Osteoblast (primary cell): ENCODE results near the gene KRTAP21-1. TPM values are rescaled to one million over a fixed set of nuclear protein-coding genes. Genes with fewer than 3 reads are reported as not detected.

Experiments used
- DNase-seq: peaks from one replicate; pipeline ENCODE4 v3.0.0; 2011; ENCODE audit warnings: low spot score, mixed read lengths; ENCODE audit not compliant: insufficient read length; ENCODE audit errors: missing footprints
- H2AFZ ChIP-seq: 2 replicates; pipeline ENCODE4 v1.6.0; 2011; ENCODE audit warnings: mild to moderate bottlenecking, low read length
- H3K27ac ChIP-seq: 2 replicates; pipeline ENCODE4 v1.5.1; 2011; ENCODE audit warnings: mild to moderate bottlenecking, low read depth, low read length, moderate library complexity
- H3K27me3 ChIP-seq: 2 replicates; pipeline ENCODE4 v1.6.0; 2012; ENCODE audit warnings: mild to moderate bottlenecking, control low read depth, inconsistent platforms, low read length, moderate library complexity; ENCODE audit not compliant: insufficient read depth
- H3K36me3 ChIP-seq: 2 replicates; pipeline ENCODE4 v1.5.1; 2011; ENCODE audit warnings: mild to moderate bottlenecking, low read length, control low read depth, moderate library complexity; ENCODE audit not compliant: insufficient read depth
- H3K4me1 ChIP-seq: 2 replicates; pipeline ENCODE4 v1.5.1; 2011; ENCODE audit warnings: mild to moderate bottlenecking, low read length, control low read depth, moderate library complexity; ENCODE audit not compliant: insufficient read depth
- H3K4me2 ChIP-seq: 2 replicates; pipeline ENCODE4 v1.6.0; 2011; ENCODE audit warnings: mild to moderate bottlenecking, low read length; ENCODE audit not compliant: insufficient read depth
- H3K4me3 ChIP-seq: fragments of 200-600 bp; sonication (generic); 3 replicates; pipeline ENCODE4 v1.5.1; 2012; ENCODE audit warnings: mild to moderate bottlenecking, low read length, inconsistent platforms; ENCODE audit not compliant: insufficient read depth
- H3K79me2 ChIP-seq: 2 replicates; pipeline ENCODE4 v1.6.0; 2012; ENCODE audit warnings: mild to moderate bottlenecking, low read length, control low read depth, inconsistent platforms; ENCODE audit not compliant: insufficient read depth
- H3K9me3 ChIP-seq: 2 replicates; pipeline ENCODE4 v1.5.1; 2011; ENCODE audit warnings: low read depth, low read length, control low read depth
- H4K20me1 ChIP-seq: 2 replicates; pipeline ENCODE4 v1.6.0; 2012; ENCODE audit warnings: mild to moderate bottlenecking, low read length, control low read depth; ENCODE audit not compliant: insufficient read depth
- small RNA-seq: library from RNA; depleted of rRNA; stranded (forward); fragments of <200 nt; gene quantifications from one replicate; pipeline ENCODE3, GENCODE V24; 2012
- total RNA-seq: library from RNA; depleted of rRNA; stranded (reverse); fragments of >200 nt; gene quantifications from 2 replicates; pipeline ENCODE4 v1.2.3, GENCODE V29; 2012
- TF ChIP-seq, protein P1 (sequence below): IDR thresholded peaks from 2 replicates; pipeline ENCODE4 v1.5.1; 2011; ENCODE audit warnings: mild to moderate bottlenecking, low read depth, low read length, moderate library complexity; ENCODE audit errors: extremely low read depth

The KRTAP21-1 gene
- total RNA-seq, 1 donor = not detected

DNA sequence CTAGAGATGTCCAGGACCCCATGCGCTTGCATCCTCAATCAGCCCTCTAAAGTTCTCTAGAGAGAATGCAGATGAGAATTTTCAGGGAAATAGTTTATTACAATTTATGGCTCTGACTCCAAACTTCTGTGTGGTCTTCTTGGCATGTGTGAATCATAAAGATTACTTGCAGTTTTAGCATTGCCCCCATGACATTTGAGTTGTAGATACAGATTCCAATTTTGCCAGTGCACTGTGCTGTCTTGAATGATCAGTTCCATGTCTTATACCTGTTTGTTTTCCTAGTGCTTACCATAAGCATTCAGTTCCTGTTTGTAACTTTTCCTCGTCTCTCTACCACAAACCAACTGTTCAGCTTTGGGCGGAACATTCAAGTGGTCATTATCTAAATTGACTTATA, 41.5 kb downstream of the KRTAP21-1 start:
- Histone ChIP-seq H3K27ac (no peak overlapping the region), H4K20me1 (no peaks in the 10 kb centered on the region), H3K36me3 (no peaks in the 10 kb centered on the region), H3K27me3 (no peaks in the 10 kb centered on the region), H3K4me3 (no peak overlapping the region), H3K9me3 (no peaks in the 10 kb centered on the region), H3K4me2 (no peak overlapping the region), H3K4me1 (no peaks in the 10 kb centered on the region), H2AFZ (no peak overlapping the region), H3K79me2 (no peaks in the 10 kb centered on the region)
- TF ChIP-seq, protein P1, sequence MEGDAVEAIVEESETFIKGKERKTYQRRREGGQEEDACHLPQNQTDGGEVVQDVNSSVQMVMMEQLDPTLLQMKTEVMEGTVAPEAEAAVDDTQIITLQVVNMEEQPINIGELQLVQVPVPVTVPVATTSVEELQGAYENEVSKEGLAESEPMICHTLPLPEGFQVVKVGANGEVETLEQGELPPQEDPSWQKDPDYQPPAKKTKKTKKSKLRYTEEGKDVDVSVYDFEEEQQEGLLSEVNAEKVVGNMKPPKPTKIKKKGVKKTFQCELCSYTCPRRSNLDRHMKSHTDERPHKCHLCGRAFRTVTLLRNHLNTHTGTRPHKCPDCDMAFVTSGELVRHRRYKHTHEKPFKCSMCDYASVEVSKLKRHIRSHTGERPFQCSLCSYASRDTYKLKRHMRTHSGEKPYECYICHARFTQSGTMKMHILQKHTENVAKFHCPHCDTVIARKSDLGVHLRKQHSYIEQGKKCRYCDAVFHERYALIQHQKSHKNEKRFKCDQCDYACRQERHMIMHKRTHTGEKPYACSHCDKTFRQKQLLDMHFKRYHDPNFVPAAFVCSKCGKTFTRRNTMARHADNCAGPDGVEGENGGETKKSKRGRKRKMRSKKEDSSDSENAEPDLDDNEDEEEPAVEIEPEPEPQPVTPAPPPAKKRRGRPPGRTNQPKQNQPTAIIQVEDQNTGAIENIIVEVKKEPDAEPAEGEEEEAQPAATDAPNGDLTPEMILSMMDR = no peak
- DNase-seq = no peak

- DNase-seq = no peak
- Histone ChIP-seq H2AFZ (no peak overlapping the region), H3K4me2 (no peak overlapping the region), H3K79me2 (no peaks in the 10 kb centered on the region), H3K27ac (no peak overlapping the region), H3K27me3 (no peaks in the 10 kb centered on the region), H3K4me3 (no peak overlapping the region), H3K9me3 (no peaks in the 10 kb centered on the region), H3K4me1 (no peaks in the 10 kb centered on the region), H3K36me3 (no peaks in the 10 kb centered on the region), H4K20me1 (no peaks in the 10 kb centered on the region)
- TF ChIP-seq, protein P1 = no peak
Measured at GRCh38 chr21:30710499-30710898, 44.7 kb downstream of the KRTAP21-1 start.

DNA sequence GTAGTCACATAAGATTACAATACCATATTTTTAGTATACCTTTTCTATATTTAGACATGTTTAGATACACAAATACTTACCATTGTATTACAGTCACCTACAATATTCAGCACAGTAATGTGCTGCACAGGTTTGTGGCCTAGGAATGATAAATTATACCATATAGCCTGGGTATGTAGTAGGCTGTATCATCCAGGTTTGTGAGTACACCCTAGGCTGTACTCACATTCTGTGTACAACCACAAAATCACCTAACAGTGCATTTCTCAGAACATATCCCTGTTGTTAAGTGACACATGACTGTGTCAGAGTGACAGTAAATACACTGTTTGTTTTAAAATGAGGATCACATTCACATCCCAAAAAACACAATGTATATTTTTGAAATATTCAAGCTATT, 47.8 kb downstream of the KRTAP21-1 start:
- no peaks in the 10 kb centered on the region for H3K9me3 ChIP-seq
- no peak for DNase-seq
- H3K4me1 ChIP-seq = no peaks in the 10 kb centered on the region
- no peaks in the 10 kb centered on the region for H3K27me3 ChIP-seq
- TF ChIP-seq, protein P1 = no peak
- no peak overlapping the region for H3K4me3 ChIP-seq
- H2AFZ ChIP-seq = no peak overlapping the region
- H3K79me2 ChIP-seq = no peaks in the 10 kb centered on the region
- no peaks in the 10 kb centered on the region for H4K20me1 ChIP-seq
- H3K36me3 ChIP-seq = no peaks in the 10 kb centered on the region
- H3K27ac ChIP-seq = no peak overlapping the region
- H3K4me2 ChIP-seq = no peak overlapping the region

Small RNA genes lying within 50 kb of the gene (small RNA-seq; reads per million reads assigned to genes)
- not detected for gene AP000244.1
- gene KRTAP21-3 = not detected
- not detected for gene KRTAP8-2P

Other genes starting within 250 kb of the KRTAP21-1 start
- gene KRTAP19-6, start 213.6 kb downstream of the KRTAP21-1 start, total RNA-seq = not detected in 2 replicates
- not detected in 2 replicates for gene KRTAP19-7, start 194.1 kb downstream of the KRTAP21-1 start, total RNA-seq
- gene KRTAP22-2, start 165.0 kb downstream of the KRTAP21-1 start, total RNA-seq = not detected in 2 replicates
- gene KRTAP6-3, start 163.0 kb downstream of the KRTAP21-1 start, total RNA-seq = not detected in 2 replicates
- gene KRTAP6-2, start 156.5 kb downstream of the KRTAP21-1 start, total RNA-seq = not detected in 2 replicates
- not detected in 2 replicates for gene KRTAP22-1, start 154.3 kb downstream of the KRTAP21-1 start, total RNA-seq
- gene KRTAP6-1, start 141.5 kb downstream of the KRTAP21-1 start, total RNA-seq = not detected in 2 replicates
- gene KRTAP20-1, start 139.0 kb downstream of the KRTAP21-1 start, total RNA-seq = not detected in 2 replicates
- not detected in 2 replicates for gene KRTAP20-4, start 134.8 kb downstream of the KRTAP21-1 start, total RNA-seq
- not detected in 2 replicates for gene KRTAP20-2, start 120.2 kb downstream of the KRTAP21-1 start, total RNA-seq
- gene KRTAP20-3, start 112.6 kb downstream of the KRTAP21-1 start, total RNA-seq = not detected in 2 replicates
- gene KRTAP21-3, start 36.7 kb downstream of the KRTAP21-1 start, total RNA-seq = not detected in 2 replicates
- not detected in 2 replicates for gene KRTAP21-2, start 8.2 kb downstream of the KRTAP21-1 start, total RNA-seq
- gene KRTAP8-1, start 57.8 kb upstream of the KRTAP21-1 start, total RNA-seq = not detected in 2 replicates
- gene KRTAP7-1, start 74.3 kb upstream of the KRTAP21-1 start, total RNA-seq = not detected in 2 replicates
- gene KRTAP11-1, start 126.2 kb upstream of the KRTAP21-1 start, total RNA-seq = not detected in 2 replicates